MM.1S (cell line): ENCODE measurements around the gene WDR31.

Source experiments
- CTCF ChIP-seq: fragments of 300-600 bp; sonication (generic); IDR thresholded peaks from 2 replicates; pipeline ENCODE4 v1.5.1; 2016; ENCODE audit warnings: antibody characterized with exemption, low read length, mixed read lengths
- EZH2 ChIP-seq: fragments of 300-600 bp; sonication (generic); optimal IDR thresholded peaks from 2 replicates; pipeline ENCODE3; 2017; ENCODE audit warnings: low read depth, mild to moderate bottlenecking, antibody characterized with exemption, low read length, mixed read lengths

- no peak for TF ChIP-seq EZH2
- no peak for TF ChIP-seq CTCF
Observed at GRCh38 chr9:113376634-113377567, 36.8 kb upstream of the WDR31 start, which contains the start of gene HDHD3.
